NCI-H345 treated with DMSO at 0.1 percent for 48 hours (cell line): ENCODE data around the gene C13orf42.

ENCODE experiments used
- DNase-seq: peaks from one replicate; lab custom pipeline; 2025; ENCODE audit not compliant: unreplicated experiment; lab: John Stamatoyannopoulos, UW

Gene C13orf42

DNA sequence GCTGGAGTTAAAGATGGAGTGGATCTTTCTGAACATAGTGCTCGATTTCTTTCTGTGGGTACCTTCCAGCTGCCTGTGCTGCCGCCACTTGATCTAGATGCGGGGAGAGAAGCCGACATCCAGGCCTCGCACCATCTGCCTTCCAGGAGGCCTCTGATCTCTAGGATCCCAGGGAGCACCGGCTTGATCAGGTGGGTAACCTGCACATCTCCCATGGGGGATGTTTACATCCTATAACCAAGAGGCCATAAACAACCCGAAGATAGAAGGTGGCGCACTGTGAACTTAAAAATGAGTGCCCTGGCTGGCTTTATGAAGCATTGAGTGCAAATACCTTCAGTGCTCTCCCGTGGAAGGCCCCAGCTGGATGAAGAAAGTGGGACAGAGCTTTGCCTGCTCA is at the start of gene C13orf42:
Gene C13orf42 (minus strand): TSS at position 101 of the 400 bp plus-strand sequence. CDS start 65 bp downstream, at position 36.
- DNase-seq: no peak

- DNase-seq: no peak
Measured at GRCh38 chr13:51158880-51159518, 47.9 kb upstream of the C13orf42 start.

- no peak for DNase-seq
Measured at GRCh38 chr13:51158365-51158764, 47.3 kb upstream of the C13orf42 start.

GRCh38 chr13:51156648-51157047 is 45.6 kb upstream of the C13orf42 start:
- no peak for DNase-seq

DNA sequence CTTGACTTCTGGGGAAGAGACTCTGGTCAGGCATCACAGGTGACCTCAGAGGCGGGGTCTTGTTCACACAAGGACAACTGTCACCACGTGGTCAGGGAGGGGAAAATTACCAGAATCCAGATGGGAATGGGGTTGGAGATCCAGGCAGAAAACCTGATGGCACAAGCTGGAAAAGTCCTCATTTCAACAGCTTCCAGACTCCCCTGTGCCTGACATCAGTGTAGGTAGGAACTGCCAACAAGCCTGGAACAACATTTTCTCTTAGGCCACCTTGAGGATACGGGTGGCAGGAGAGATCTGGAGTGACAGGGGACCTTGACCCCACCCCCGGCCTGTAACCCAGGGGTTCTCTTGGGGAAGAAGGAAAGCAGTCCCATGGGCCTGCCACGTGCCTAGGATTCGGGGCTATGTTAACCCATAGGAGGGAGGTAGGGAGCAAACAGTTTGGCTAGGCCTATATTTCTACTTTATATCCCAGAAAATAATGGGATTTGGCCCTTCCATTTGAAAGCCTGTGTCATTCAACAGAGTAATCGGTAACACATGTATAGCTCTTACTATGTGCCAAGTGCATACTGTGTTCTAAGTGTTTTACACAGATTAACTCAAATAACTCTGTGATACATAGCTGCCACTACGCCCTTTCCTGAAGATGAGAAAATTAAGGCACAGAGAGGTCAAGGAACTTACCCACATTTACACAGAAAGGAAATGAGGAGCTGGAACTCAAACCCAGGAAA is 44.9 kb upstream of the C13orf42 start:
- DNase-seq: no peak

GRCh38 chr13:51155161-51155560 is 44.1 kb upstream of the C13orf42 start:
- DNase-seq: no peak

DNA sequence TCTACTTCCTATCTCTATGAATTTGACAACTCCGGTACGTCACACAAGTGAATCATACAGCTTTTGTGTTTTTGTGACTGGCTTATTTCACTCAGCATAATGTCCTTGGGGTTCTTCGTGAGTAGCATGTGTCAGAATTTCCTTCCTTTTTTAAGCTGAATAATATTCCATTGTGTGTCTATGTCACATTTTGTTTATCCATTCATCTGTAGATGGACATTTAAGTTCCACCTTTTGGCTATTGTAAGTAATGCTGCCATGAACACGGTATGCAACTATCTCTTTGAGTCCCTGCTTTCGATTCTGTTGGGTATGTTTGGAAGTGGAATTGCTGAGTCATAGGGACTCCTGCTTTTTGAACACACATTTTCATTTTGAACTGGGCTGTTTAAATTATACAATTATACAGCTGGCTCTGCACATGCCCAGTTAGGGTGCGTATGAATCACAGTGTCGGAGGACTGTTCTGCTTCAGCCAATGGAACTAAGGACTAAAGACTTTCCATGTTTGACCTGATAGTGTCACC is 43.0 kb upstream of the C13orf42 start:
- no peak for DNase-seq

GRCh38 chr13:51153527-51153926 is 42.5 kb upstream of the C13orf42 start:
- no peak for DNase-seq

DNA sequence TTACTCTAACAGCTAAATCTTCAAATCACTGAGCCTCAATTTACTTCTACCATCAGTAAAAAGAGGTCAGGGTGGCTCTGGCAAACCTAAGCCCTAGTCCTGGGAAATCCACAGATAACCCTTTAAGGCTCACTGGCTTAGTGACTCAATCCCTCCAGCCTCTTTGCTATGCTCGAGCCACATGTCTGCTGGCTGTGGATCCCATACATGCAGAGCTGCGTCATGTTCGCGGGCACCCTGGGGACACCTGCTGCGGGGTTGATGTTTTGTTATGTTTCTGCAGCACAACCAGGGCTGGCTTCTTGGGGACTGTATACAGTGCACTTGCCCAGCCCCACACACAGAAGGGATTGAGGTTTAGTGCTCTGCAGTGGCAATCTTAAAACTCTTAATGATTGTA is 41.6 kb upstream of the C13orf42 start:
- DNase-seq: no peak

DNA sequence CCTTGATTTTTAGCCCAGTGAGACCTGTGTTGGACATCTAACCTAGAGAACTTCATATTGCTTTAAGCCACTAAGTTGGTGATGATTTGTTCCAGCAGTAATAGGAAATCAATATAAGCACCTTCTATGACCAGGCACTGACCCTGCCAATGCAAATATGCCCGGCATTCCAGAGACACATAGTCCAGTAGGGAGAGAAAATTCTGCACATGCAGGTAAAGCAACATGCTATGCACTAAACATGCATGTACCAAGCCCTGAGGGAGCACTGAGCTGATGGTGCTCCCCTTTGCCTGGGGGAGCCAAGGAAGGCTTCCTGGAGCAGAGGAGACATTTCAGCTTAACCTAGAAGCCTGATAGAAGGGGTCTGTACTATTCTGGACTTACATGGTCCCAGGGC is 40.4 kb upstream of the C13orf42 start:
- DNase-seq: no peak

DNA sequence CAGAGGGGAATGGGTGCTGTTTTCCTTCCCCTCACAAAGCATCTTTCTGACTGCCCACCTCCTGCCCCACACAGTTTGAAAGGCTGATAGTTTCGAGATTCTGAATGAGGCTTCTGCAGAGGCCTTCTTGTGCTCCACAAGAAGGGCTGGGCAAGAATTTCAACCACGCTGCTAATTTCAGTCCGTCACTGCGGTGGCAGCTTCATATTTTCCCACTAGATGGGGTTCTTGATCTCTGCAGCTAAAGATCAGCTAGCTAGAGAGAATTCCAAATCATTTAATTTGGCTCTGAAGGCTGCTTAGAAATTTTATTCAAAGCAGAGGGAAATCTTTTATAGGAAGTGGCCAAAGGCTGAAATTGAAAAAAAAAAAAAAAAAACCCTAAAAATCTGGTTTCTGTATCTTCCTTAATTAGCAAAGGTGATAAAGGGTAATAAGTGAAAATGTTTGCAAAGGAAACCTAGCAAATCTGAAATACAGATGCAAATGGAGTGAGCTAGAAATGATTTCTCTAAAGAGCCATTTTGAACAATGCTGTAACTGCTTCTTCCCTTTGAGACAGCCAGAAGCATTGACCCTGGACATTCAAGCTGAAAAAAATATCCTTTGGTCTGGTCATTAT is 38.0 kb upstream of the C13orf42 start:
- DNase-seq: peak; percentile 40

DNA sequence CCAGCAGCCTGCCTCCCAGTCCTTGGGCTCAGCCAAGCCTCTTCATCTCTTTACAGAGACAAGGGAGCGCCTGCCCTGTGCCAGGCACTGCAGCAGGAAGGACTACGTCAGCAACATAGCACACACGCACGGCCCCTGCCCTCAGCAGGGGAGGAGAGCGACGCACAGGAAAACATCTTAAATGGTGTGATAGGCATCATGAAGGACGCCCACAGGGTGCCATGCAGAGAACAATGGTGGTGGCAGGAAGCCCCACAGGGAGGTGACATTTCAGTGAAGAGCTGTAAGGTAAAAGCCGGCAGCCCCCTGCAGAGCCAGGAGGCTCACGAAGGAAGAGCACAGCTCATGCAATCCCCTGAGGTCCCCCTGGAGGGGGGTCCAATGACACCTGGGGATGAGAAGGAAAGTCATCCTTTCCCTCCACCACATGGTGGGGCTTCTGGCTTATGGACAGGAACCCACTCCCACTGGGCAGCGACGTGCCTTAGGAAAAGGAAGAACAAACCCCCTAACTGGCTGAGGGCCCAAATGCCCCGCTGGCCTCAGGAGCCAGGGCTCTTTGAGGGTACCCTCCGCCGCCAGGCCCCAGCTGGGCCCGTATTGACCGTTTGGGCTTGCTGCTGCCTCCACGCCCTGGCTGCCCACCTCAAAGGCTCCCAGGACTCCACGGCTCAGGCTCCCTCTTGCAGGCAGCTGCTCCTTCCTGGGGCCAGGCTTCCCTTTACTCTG is 37.3 kb upstream of the C13orf42 start:
- DNase-seq: peak; percentile 67

- no peak for DNase-seq
Measured at GRCh38 chr13:51147732-51148131, 36.7 kb upstream of the C13orf42 start.

DNA sequence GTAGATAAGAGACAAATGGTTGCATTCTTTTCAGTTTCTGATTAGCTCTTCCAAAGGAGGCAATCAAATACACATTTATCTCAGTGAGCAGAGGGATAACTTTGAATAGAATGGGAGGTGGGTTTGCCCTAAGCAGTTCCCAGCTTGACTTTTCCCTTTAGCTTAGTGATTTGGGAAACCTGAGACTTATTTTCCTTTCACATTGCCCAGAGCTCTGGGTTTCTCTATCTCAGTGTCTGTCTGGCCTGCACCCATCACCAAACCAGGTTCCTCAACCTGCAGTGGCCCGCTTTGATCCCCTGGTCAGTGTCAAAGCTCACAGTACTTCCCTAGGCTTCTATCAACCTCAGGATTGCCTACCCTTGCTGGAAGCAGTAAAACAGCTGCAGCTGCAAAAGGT is 35.6 kb upstream of the C13orf42 start:
- no peak for DNase-seq

- no peak for DNase-seq
Measured at GRCh38 chr13:51137250-51137649, 26.2 kb upstream of the C13orf42 start.

- no peak for DNase-seq
Measured at GRCh38 chr13:51136276-51136980, 25.4 kb upstream of the C13orf42 start.

DNA sequence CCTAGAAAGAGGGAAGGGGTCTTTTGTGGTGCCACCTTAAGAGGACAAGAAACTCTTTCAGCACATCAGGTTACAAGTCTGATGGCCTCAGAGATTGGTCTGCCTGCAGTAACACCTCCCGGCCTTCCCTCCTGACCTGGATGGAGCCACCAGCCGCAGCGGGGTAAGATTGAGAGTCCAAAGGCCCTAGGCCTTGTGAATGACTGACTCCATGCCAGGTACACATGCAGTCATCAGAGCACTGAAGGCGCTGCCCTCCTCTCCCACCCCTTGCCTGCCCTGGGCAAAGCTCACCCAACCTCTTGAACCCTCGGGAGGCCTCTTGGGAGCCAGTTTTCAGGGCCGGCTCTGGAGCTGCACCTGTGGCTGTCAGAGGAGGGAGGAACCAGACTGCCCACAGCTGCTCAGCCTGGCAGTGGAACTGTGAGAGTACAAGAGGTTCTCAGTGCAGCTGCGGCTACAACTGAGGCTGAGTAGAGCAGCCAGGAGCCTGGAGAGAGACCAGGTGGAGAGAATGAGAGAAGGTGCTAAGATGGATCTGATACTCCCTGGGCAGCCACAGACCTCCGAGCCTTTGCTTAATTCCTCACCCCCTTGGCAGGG is 23.8 kb upstream of the C13orf42 start:
- no peak for DNase-seq

GRCh38 chr13:51130348-51130747 is 19.3 kb upstream of the C13orf42 start:
- DNase-seq: no peak

DNA sequence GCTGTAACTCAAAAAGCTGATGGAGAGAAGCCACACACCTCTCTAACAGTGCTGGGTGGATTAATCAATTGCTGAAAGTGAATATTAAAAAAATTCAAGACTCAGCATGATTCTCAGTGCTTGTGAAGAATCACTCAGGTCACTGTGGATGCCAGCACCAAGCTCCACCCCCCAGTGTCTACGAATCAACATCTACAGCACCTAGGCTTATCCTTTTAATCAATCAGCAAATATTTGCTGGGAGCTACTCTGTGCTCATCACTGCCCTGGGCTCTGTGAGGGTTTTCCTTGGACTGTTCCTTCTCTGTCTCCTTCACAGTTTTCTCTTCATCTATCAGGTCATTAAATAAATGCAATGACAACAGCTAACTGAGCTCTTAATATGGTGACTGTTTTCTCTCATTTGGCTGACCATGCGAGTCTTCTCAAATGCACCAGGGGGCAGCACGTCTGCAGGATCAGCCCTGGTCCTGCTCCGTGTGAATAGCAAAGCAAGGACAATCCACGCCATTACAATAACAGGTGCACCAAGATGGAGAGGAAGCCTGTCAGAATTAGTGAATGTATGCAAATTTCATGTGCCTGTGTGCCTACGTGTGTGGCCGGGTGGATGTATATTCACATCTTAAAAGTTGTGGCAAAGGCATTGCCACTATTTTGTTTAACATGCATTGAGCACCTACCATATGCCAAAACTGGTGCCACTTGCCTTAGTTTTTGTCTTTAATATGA is 14.6 kb upstream of the C13orf42 start:
- peak; percentile 13 for DNase-seq
